B cell (primary cell): Measurements from ENCODE around the gene EXOC3. TPM values are rescaled to one million over a fixed set of nuclear protein-coding genes. Genes with fewer than 3 reads are reported as not detected.

Experiments
- ATAC-seq: fragments of 200-7000 bp; cut with Tn5 transposase; one replicate; pipeline ENCODE4 v1.10.0; 2021; ENCODE audit warnings: low read depth, mild to moderate bottlenecking, moderate number of reproducible peaks, moderate library complexity
- CTCF ChIA-PET: fragments of 350-600 bp; sonication (Branson Sonifier 250); formaldehyde crosslinking; loops from one replicate; lab custom pipeline; 2021; ENCODE audit warnings: antibody characterized with exemption, inconsistent platforms; lab: Charles Lee
- POLR2A ChIA-PET: fragments of 350-600 bp; sonication (Branson Sonifier 250); formaldehyde crosslinking; loops from one replicate; lab custom pipeline; 2021; ENCODE audit warnings: antibody characterized with exemption; lab: Charles Lee
- DNase-seq: peaks from one replicate; pipeline ENCODE4 v3.0.0; 2013
- H2AFZ ChIP-seq: 2 replicates; pipeline ENCODE4 v1.6.1; 2012; ENCODE audit warnings: mild to moderate bottlenecking, low read depth, low read length; ENCODE audit not compliant: insufficient read depth, poor library complexity, severe bottlenecking
- H3K27ac ChIP-seq, 2 donors: 1 replicate in 1 of 2; 2 replicates in 1 of 2; pipeline ENCODE4 v1.5.1; 2012 to 2013; ENCODE audit warnings: low read length in 2 of 2, mild to moderate bottlenecking in 2 of 2, moderate library complexity in 1 of 2
- H3K27me3 ChIP-seq, 4 experiments: fragments of 200-600 bp in 1 of 4; sonication (generic) in 1 of 4; replicated peaks in 1 of 4; 1 replicate in 2 of 4; 2 replicates in 2 of 4; pipeline versions ENCODE4 v1.6.1 to v1.7.0; 2013 to 2016; ENCODE audit warnings: low read length in 3 of 4, mild to moderate bottlenecking in 2 of 4, mixed read lengths in 1 of 4, moderate library complexity in 1 of 4; ENCODE audit not compliant: insufficient read depth in 4 of 4, control insufficient read depth in 3 of 4; ENCODE audit errors: control extremely low read depth in 1 of 4
- H3K36me3 ChIP-seq, 2 experiments: replicated peaks in 1 of 2; 1 replicate in 1 of 2; 2 replicates in 1 of 2; pipeline versions ENCODE4 v1.6.1 to v1.7.1; 2013; ENCODE audit warnings: low read length in 1 of 2; ENCODE audit not compliant: insufficient read depth in 2 of 2, control insufficient read depth in 1 of 2; ENCODE audit errors: control extremely low read depth in 1 of 2, extremely low read depth in 1 of 2
- H3K4me1 ChIP-seq, 2 donors: fragments of 200-600 bp in 1 of 2; sonication (generic) in 1 of 2; 1 replicate in 1 of 2; 2 replicates in 1 of 2; pipeline versions ENCODE4 v1.5.1 to v1.6.1; 2013 to 2017; ENCODE audit warnings: low read length in 2 of 2; ENCODE audit not compliant: control insufficient read depth in 2 of 2, insufficient read depth in 2 of 2
- H3K4me2 ChIP-seq: replicated peaks from 2 replicates; pipeline ENCODE3; 2012; ENCODE audit warnings: mild to moderate bottlenecking, low read depth, low read length; ENCODE audit not compliant: poor library complexity, severe bottlenecking
- H3K4me3 ChIP-seq, 5 experiments: fragments of 200-600 bp in 1 of 5; sonication (generic) in 1 of 5; 1 replicate in 3 of 5; 2 replicates in 2 of 5; pipeline versions ENCODE4 v1.5.1 to v1.7.0; 2011 to 2016; ENCODE audit warnings: low read length in 4 of 5, mild to moderate bottlenecking in 4 of 5, low read depth in 2 of 5, control low read depth in 1 of 5, moderate library complexity in 1 of 5; ENCODE audit not compliant: insufficient read depth in 1 of 5; ENCODE audit errors: control extremely low read depth in 1 of 5, extremely low read depth in 1 of 5
- H3K79me2 ChIP-seq: fragments of 200-600 bp; sonication (generic); one replicate; pipeline ENCODE4 v1.6.0; 2016; ENCODE audit warnings: low read length; ENCODE audit not compliant: control insufficient read depth, insufficient read depth
- H3K9ac ChIP-seq: fragments of 200-600 bp; sonication (generic); 2 replicates; pipeline ENCODE4 v1.6.1; 2017; ENCODE audit warnings: mild to moderate bottlenecking, low read length, moderate library complexity
- H3K9me3 ChIP-seq, 3 donors: one replicate each; pipeline versions ENCODE4 v1.6.1 to v1.7.1; 2013; ENCODE audit warnings: low read length in 2 of 3; ENCODE audit not compliant: control insufficient read depth in 2 of 3, insufficient read depth in 1 of 3; ENCODE audit errors: control extremely low read depth in 1 of 3
- H4K20me1 ChIP-seq: 2 replicates; pipeline ENCODE4 v1.6.0; 2012; ENCODE audit warnings: mild to moderate bottlenecking, low read length; ENCODE audit not compliant: insufficient read depth, control insufficient read depth, poor library complexity, severe bottlenecking
- H3K27ac Mint-ChIP-seq: one replicate; pipeline ENCODE4 v1.8.0; 2021; ENCODE audit warnings: mixed read lengths
- H3K27me3 Mint-ChIP-seq: one replicate; pipeline ENCODE4 v1.8.0; 2021; ENCODE audit warnings: mixed read lengths
- H3K4me1 Mint-ChIP-seq: one replicate; pipeline ENCODE4 v1.8.0; 2021; ENCODE audit warnings: mixed read lengths
- H3K4me3 Mint-ChIP-seq: one replicate; pipeline ENCODE4 v1.8.0; 2021; ENCODE audit warnings: mixed read lengths
- H3K9me3 Mint-ChIP-seq: one replicate; pipeline ENCODE4 v1.8.0; 2022; ENCODE audit warnings: mixed read lengths; ENCODE audit not compliant: insufficient read depth
- EZH2 ChIP-seq: IDR thresholded peaks from 2 replicates; pipeline ENCODE4 v1.6.1; 2012; ENCODE audit warnings: borderline replicate concordance, low read depth, mild to moderate bottlenecking, moderate library complexity, low read length; ENCODE audit not compliant: insufficient read depth, poor library complexity, severe bottlenecking
- WGBS: methylation state at CpG from one replicate; pipeline ENCODE4 v1.1.5; 2013; ENCODE audit warnings: missing lambda C conversion rate; ENCODE audit not compliant: insufficient coverage; 5-methylcytosine and 5-hydroxymethylcytosine counted together
- intact Hi-C: fragments of 100-400 bp; cut with micrococcal nuclease; formaldehyde crosslinking; loops from one replicate; pipeline ENCODE4 v1.10.0; 2022
- polyA plus RNA-seq: library from polyadenylated mRNA; depleted of rRNA; stranded (reverse); fragments of >200 nt; gene quantifications from 2 replicates; pipeline ENCODE4 v1.2.3, GENCODE V29; 2012
- total RNA-seq, 2 donors: library from RNA; stranded (reverse); fragments of 120-200 nt in 1 of 2; gene quantifications; 1 replicate in 1 of 2; 2 replicates in 1 of 2; pipeline versions ENCODE4 v1.2.3 to v1.2.4, GENCODE V29; 2013 to 2022
- TF ChIP-seq, protein P1 (sequence below): fragments of 200-600 bp; IDR thresholded peaks from one replicate; pipeline ENCODE4 v1.8.0; 2022; ENCODE audit warnings: antibody characterized with exemption, mild to moderate bottlenecking

EXOC3 gene
- total and polyA plus RNA-seq, 2 donors (not counting 1 experiment from before 2014, with no cell fraction given), result 44.0 to 97.1 TPM

GRCh38 chr5:463301-463700 is 20.3 kb downstream of the EXOC3 start:
- CTCF ChIA-PET, result interaction anchor here (1.3 kb wide), 1 partner anchor 17 kb away, joined by 8 read pairs; no protein-coding TSS in a partner anchor
- Histone ChIP-seq H3K9ac (no peak overlapping the region), H3K4me3 (no peak overlapping the region), H3K36me3 (peaks cover 0 to 47% of the 10 kb centered on the region in 2 experiments), H3K9me3 (peaks cover 0 to 15% (median 0%) of the 10 kb centered on the region in 3 donors), H2AFZ (no peak overlapping the region), H3K79me2 (peaks cover 6% of the 10 kb centered on the region), H4K20me1 (peaks cover 24% of the 10 kb centered on the region), H3K27me3 (no peaks in the 10 kb centered on the region), H3K27ac (peak overlapping the region; percentile 24 to 65), H3K4me1 (peaks cover 16 to 21% of the 10 kb centered on the region in 2 donors), H3K4me2 (no peak overlapping the region)
- intact Hi-C loops, result no loop called here
- H3K9me3 Mint-ChIP-seq, result no peaks in the 10 kb centered on the region
- H3K27ac Mint-ChIP-seq, result peak overlapping the region; percentile 47
- ATAC-seq, result no peak
- no peaks in the 10 kb centered on the region for H3K27me3 Mint-ChIP-seq
- no peak overlapping the region for H3K4me3 Mint-ChIP-seq
- 97% methylated on average over 6 of the region's 7 CpGs for WGBS
- POLR2A ChIA-PET, result interaction anchor here (0.8 to 1.2 kb wide), 3 partner anchors 9 to 148 kb away, joined by 3 to 4 read pairs (median 4); no protein-coding TSS in a partner anchor
- DNase-seq, result no peak
- TF ChIP-seq, protein P1, sequence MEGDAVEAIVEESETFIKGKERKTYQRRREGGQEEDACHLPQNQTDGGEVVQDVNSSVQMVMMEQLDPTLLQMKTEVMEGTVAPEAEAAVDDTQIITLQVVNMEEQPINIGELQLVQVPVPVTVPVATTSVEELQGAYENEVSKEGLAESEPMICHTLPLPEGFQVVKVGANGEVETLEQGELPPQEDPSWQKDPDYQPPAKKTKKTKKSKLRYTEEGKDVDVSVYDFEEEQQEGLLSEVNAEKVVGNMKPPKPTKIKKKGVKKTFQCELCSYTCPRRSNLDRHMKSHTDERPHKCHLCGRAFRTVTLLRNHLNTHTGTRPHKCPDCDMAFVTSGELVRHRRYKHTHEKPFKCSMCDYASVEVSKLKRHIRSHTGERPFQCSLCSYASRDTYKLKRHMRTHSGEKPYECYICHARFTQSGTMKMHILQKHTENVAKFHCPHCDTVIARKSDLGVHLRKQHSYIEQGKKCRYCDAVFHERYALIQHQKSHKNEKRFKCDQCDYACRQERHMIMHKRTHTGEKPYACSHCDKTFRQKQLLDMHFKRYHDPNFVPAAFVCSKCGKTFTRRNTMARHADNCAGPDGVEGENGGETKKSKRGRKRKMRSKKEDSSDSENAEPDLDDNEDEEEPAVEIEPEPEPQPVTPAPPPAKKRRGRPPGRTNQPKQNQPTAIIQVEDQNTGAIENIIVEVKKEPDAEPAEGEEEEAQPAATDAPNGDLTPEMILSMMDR, result no peak
- TF ChIP-seq EZH2, result no peak
- H3K4me1 Mint-ChIP-seq, result peaks cover 18% of the 10 kb centered on the region

GRCh38 chr5:463952-464351 is 21.0 kb downstream of the EXOC3 start:
- no peak overlapping the region for H2AFZ ChIP-seq
- H3K36me3 ChIP-seq, result peaks cover 0 to 45% of the 10 kb centered on the region in 2 experiments
- H3K4me1 ChIP-seq, result peaks cover 16 to 21% of the 10 kb centered on the region in 2 donors
- peaks cover 16% of the 10 kb centered on the region for H3K4me1 Mint-ChIP-seq
- peak overlapping the region; percentile 62 to 65 for H3K27ac ChIP-seq
- ATAC-seq (peak; percentile 95), DNase-seq (peak; percentile 91)
- H3K27ac Mint-ChIP-seq, result peak overlapping the region; percentile 59
- ChIA-PET POLR2A (interaction anchor here (0.8 to 1.2 kb wide), 3 partner anchors 8 to 147 kb away, joined by 3 to 4 read pairs (median 4); no protein-coding TSS in a partner anchor), CTCF (interaction anchor here (1.3 kb wide), 1 partner anchor 17 kb away, joined by 8 read pairs; no protein-coding TSS in a partner anchor)
- no peak overlapping the region for H3K4me3 ChIP-seq
- H3K9me3 ChIP-seq, result peaks cover 0 to 15% (median 0%) of the 10 kb centered on the region in 3 donors
- TF ChIP-seq, protein P1, result no peak
- no peak for TF ChIP-seq EZH2
- no peaks in the 10 kb centered on the region for H3K79me2 ChIP-seq
- H3K4me3 Mint-ChIP-seq, result peak overlapping the region; percentile 51
- intact Hi-C loops, result loop anchor here (1.0 kb wide), 1 partner anchor 8 kb away; no protein-coding TSS in a partner anchor
- H3K4me2 ChIP-seq, result peak overlapping the region; percentile 33
- H3K27me3 Mint-ChIP-seq, result no peaks in the 10 kb centered on the region
- H4K20me1 ChIP-seq, result peaks cover 24% of the 10 kb centered on the region
- H3K9me3 Mint-ChIP-seq, result no peaks in the 10 kb centered on the region
- no peaks in the 10 kb centered on the region for H3K27me3 ChIP-seq
- H3K9ac ChIP-seq, result no peak overlapping the region
- 36% methylated on average over 2 of the region's 18 CpGs for WGBS
